MM.1S (cell line): ENCODE data around the gene CD40.

Experiments used
- EZH2 ChIP-seq: fragments of 300-600 bp; sonication (generic); optimal IDR thresholded peaks from 2 replicates; pipeline ENCODE3; 2017; ENCODE audit warnings: low read depth, mild to moderate bottlenecking, antibody characterized with exemption, low read length, mixed read lengths
- TF ChIP-seq, protein P1 (sequence below): fragments of 300-600 bp; sonication (generic); IDR thresholded peaks from 2 replicates; pipeline ENCODE4 v1.5.1; 2016; ENCODE audit warnings: antibody characterized with exemption, low read length, mixed read lengths

- TF ChIP-seq, protein P1, sequence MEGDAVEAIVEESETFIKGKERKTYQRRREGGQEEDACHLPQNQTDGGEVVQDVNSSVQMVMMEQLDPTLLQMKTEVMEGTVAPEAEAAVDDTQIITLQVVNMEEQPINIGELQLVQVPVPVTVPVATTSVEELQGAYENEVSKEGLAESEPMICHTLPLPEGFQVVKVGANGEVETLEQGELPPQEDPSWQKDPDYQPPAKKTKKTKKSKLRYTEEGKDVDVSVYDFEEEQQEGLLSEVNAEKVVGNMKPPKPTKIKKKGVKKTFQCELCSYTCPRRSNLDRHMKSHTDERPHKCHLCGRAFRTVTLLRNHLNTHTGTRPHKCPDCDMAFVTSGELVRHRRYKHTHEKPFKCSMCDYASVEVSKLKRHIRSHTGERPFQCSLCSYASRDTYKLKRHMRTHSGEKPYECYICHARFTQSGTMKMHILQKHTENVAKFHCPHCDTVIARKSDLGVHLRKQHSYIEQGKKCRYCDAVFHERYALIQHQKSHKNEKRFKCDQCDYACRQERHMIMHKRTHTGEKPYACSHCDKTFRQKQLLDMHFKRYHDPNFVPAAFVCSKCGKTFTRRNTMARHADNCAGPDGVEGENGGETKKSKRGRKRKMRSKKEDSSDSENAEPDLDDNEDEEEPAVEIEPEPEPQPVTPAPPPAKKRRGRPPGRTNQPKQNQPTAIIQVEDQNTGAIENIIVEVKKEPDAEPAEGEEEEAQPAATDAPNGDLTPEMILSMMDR: peak; percentile 41
- TF ChIP-seq EZH2: no peak
These were observed 31.0 kb upstream of the CD40 start for GRCh38 chr20:46087161-46087560.
